ENCODE results near the gene ZNF385D.

- TF ChIP-seq ESRRG (CRISPR knock-in tag; IDR thresholded peaks at IDR 0.05) (no peak), ZNF565 (CRISPR knock-in tag; conservative IDR thresholded peaks at IDR 0.05; ENCODE audit: low read depth) (no peak), PATZ1 (CRISPR knock-in tag; IDR thresholded peaks at IDR 0.05; ENCODE audit: borderline replicate concordance) (no peak), OSR1 (CRISPR knock-in tag; IDR thresholded peaks at IDR 0.05) (no peak), TOX (CRISPR knock-in tag; IDR thresholded peaks at IDR 0.05; ENCODE audit: borderline replicate concordance) (no peak), ZFP3 (CRISPR knock-in tag; IDR thresholded peaks at IDR 0.05) (no peak), ZNF8 (CRISPR knock-in tag; IDR thresholded peaks at IDR 0.05) (no peak), ARNTL (CRISPR knock-in tag; IDR thresholded peaks at IDR 0.05; ENCODE audit: borderline replicate concordance, low read depth) (no peak), TCF4 (CRISPR knock-in tag; IDR thresholded peaks at IDR 0.05; ENCODE audit: borderline replicate concordance) (no peak), RARB (CRISPR knock-in tag; IDR thresholded peaks at IDR 0.05) (no peak), ZC3H10 (CRISPR knock-in tag; IDR thresholded peaks at IDR 0.05) (no peak), BACH2 (CRISPR knock-in tag; IDR thresholded peaks at IDR 0.05; ENCODE audit: borderline replicate concordance) (no peak)
These were observed 208.2 kb downstream of the ZNF385D start for GRCh38 chr3:21542656-21543379.

Data from SK-N-SH treated with all-trans-retinoic acid at 6 μM for 48 hours (cell line).